Activated CD8-positive, alpha-beta memory T cell treated with anti-CD3 and anti-CD28 coated beads, Interleukin-2, amount 50 U/mL, for 1 hour (primary cell): ENCODE measurements around the gene FRAS1.
"Not testable (repeated sequence)": the region's sequence is repeated elsewhere in the genome, so short reads cannot be mapped to it uniquely, and the experiment has no call there.

Experiments used
- DNase-seq: peaks from one replicate; pipeline ENCODE4 v3.0.0-alpha.2; 2020; ENCODE audit errors: extremely low read depth

The FRAS1 gene

DNA sequence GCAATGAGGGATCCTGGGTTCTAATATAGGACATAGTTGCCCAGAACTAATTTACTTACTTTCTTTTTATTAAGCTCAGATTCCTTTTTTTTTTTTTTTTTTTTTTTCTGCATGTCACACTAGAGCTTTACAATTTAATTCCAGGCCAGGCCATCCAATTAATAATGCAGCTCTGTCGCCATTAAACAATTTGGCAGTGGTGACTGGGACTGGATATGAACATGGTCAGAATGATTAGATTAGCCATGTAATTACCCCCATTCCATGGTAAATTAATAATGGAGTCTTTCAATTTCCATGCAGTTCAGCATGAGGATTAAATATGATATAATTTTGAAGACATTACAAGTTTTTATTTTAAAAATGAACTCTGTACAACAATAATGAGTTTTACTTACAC, 267.5 kb downstream of the FRAS1 start:
- no peak for DNase-seq

GRCh38 chr4:78325271-78326157, 268.4 kb downstream of the FRAS1 start:
- DNase-seq: no peak

GRCh38 chr4:78328591-78328990, 271.5 kb downstream of the FRAS1 start:
- not testable (repeated sequence) for DNase-seq

- no peak for DNase-seq
These were observed 274.1 kb downstream of the FRAS1 start for GRCh38 chr4:78331186-78331585.

GRCh38 chr4:78331965-78332364, 274.8 kb downstream of the FRAS1 start:
- DNase-seq: no peak

- no peak for DNase-seq
These were observed 275.9 kb downstream of the FRAS1 start for GRCh38 chr4:78332976-78333375.

GRCh38 chr4:78336093-78336943, 279.2 kb downstream of the FRAS1 start:
- DNase-seq: no peak

- DNase-seq: no peak
These were observed 280.3 kb downstream of the FRAS1 start for GRCh38 chr4:78337244-78338020.

- DNase-seq: no peak
These were observed 285.0 kb downstream of the FRAS1 start for GRCh38 chr4:78342125-78342524.

- no peak for DNase-seq
These were observed 286.6 kb downstream of the FRAS1 start for GRCh38 chr4:78343682-78344081.

DNA sequence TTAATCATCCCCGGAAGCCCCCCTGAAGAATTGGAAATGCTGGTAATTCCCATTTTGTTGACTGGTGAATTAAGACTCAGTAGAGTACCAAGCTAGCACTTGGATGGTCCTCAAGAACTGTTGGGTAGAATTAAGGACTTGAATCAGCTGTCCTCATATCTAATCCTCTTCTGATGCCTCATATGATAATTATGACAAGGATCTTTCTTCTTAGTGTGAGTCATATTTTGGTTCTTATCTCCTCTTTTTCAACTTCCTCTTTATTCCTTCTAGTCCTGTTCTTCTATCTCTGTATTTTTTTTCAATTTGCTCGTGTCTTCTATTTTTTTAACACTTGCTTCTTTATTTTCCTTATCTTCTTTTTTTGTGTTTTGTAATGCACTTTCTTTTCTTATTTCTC, 288.1 kb downstream of the FRAS1 start:
- no peak for DNase-seq

DNA sequence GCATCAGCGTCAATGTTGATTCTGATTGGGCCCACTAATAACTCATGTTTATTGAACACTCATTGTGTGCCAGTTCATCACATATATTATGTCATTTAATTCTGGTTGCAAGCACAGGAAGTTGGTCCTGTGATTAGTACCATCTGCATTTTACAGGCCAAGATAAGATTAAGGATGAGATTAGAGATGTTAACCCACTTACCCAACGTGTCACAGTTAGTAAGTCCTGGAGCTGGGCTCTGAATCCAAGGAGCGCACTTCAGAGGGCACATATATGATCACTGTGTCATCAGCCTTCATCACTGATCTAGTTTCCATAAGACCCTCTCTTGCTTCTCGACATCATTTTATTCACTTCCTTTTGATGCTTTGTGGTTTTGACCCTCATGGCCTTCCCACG, 289.1 kb downstream of the FRAS1 start:
- DNase-seq: no peak

DNA sequence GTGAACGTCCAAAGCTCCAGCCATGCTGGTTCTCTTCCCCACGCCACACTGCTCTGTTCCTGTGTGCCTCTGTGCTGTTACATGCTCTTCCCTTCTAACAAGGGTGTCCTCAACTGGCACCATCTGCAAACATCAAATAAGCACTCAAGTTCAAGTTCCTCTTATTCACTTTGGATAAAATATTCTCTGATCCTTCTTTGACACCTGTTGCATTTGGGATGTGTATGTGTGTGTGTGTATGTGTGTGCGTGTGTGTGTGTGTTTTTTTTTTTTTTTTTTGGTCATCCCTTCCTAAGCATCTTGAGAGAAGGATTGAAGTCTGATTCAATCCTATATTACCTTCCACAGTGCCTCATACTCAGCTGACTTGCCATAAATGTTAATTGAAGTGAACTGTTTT, 290.4 kb downstream of the FRAS1 start:
- DNase-seq: no peak

GRCh38 chr4:78353921-78354320, 296.8 kb downstream of the FRAS1 start:
- DNase-seq: no peak

DNA sequence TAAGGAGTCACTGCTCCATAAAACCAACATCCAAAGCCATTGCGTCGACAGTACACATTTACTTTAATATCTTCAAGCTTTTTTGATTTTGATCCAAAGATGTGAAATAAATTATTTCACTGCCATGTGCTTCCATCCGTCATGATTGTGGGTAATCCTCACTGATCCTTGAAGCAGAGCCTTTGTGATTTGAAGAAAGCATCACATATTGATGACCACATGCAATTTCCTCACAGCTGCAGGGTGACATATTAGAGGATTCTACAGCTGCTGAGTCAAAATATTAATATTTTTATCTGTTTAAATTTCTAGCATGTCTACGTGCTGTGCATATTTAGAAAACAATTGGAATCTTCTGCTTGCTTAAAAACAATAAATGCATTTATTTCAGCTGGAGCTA, 297.7 kb downstream of the FRAS1 start:
- no peak for DNase-seq

DNA sequence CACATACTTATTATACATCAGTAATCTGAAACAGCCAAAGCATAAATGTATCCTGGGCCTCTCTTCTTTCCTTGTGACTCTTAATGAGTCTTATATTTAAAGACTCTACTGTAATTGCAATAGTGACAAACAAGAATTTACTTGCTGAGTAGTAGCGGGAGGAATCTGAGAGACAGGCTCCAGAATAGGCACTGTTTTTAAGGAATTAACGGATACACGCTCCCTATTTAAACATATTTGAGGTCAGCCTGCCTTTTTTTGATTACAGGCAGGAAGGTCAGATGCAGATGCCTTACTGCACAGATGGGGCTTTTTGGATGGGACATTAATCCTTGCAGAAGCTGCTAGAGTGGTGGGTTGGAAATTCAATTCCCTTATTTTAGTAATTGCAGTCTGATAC, 298.2 kb downstream of the FRAS1 start:
- DNase-seq: no peak

DNA sequence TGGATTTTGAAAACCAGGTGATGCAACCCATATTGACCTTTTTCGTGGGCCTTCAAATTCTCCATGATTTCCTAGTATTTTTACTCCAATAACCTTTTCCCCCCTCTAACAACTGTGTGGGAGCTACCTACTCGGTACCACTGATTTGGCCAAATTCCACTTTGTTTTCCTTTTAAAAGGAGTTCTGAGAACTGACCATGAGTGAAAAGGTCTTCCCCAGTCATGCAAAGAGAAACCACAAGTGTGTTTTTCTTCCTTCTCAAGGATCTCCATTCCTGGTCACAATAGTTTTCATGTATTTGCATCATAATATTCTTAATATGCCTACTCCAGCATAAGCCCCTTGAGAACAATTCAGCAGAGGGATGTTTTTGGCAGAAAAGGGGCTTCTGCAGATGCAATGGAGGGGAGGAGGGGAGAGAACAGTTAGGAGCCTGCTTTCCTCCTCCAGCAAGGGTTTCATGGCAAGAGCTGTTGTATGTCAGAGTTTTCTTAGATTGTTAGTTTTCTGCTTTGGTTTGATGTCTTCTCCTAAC, 299.2 kb downstream of the FRAS1 start:
- no peak for DNase-seq

- DNase-seq: no peak
These were observed 300.0 kb downstream of the FRAS1 start for GRCh38 chr4:78357122-78357521.

- no peak for DNase-seq
These were observed 303.3 kb downstream of the FRAS1 start for GRCh38 chr4:78360466-78360865.

GRCh38 chr4:78361621-78362120, 304.5 kb downstream of the FRAS1 start:
- no peak for DNase-seq

GRCh38 chr4:78362310-78362709, 305.2 kb downstream of the FRAS1 start:
- no peak for DNase-seq
